Measurements from ENCODE around the gene TMEM175.

GRCh38 chr4:889516-889915 is 42.7 kb upstream of the TMEM175 start:
- TF ChIP-seq, protein P1, sequence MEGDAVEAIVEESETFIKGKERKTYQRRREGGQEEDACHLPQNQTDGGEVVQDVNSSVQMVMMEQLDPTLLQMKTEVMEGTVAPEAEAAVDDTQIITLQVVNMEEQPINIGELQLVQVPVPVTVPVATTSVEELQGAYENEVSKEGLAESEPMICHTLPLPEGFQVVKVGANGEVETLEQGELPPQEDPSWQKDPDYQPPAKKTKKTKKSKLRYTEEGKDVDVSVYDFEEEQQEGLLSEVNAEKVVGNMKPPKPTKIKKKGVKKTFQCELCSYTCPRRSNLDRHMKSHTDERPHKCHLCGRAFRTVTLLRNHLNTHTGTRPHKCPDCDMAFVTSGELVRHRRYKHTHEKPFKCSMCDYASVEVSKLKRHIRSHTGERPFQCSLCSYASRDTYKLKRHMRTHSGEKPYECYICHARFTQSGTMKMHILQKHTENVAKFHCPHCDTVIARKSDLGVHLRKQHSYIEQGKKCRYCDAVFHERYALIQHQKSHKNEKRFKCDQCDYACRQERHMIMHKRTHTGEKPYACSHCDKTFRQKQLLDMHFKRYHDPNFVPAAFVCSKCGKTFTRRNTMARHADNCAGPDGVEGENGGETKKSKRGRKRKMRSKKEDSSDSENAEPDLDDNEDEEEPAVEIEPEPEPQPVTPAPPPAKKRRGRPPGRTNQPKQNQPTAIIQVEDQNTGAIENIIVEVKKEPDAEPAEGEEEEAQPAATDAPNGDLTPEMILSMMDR (IDR thresholded peaks at IDR 0.05): no peak
- no peak for TF ChIP-seq POLR2A (IDR thresholded peaks at IDR 0.05)
